HG03460 (cell line): ENCODE measurements around the gene KCNK6.

Experiments used
- ATAC-seq: cut with Tn5 transposase; IDR thresholded peaks from one replicate; pipeline ENCODE4 v1.9.1; 2021; ENCODE audit not compliant: unreplicated experiment

The KCNK6 gene

GRCh38 chr19:38319421-38320258 is at the start of gene KCNK6:
Gene KCNK6, plus strand, starts transcription at chr19:38319845. Its CDS starts 106 bp downstream, at chr19:38319951.
- no peak for ATAC-seq

GRCh38 chr19:38270587-38271167 is 49.0 kb upstream of the KCNK6 start:
- no peak for ATAC-seq

- ATAC-seq, result no peak
Observed at GRCh38 chr19:38273499-38273898, 46.1 kb upstream of the KCNK6 start.

GRCh38 chr19:38274739-38275138 is 44.9 kb upstream of the KCNK6 start:
- no peak for ATAC-seq

- no peak for ATAC-seq
Observed at GRCh38 chr19:38276942-38277517, 42.6 kb upstream of the KCNK6 start.

GRCh38 chr19:38277549-38277948 is 42.1 kb upstream of the KCNK6 start:
- no peak for ATAC-seq

GRCh38 chr19:38277969-38278680 is 41.5 kb upstream of the KCNK6 start:
- ATAC-seq, result no peak

- no peak for ATAC-seq
Observed at GRCh38 chr19:38278751-38279150, 40.9 kb upstream of the KCNK6 start.

- ATAC-seq, result no peak
Observed at GRCh38 chr19:38280030-38280921, 39.4 kb upstream of the KCNK6 start.

GRCh38 chr19:38281811-38282566 is 37.7 kb upstream of the KCNK6 start:
- ATAC-seq, result no peak

- ATAC-seq, result no peak
Observed at GRCh38 chr19:38283271-38283670, 36.4 kb upstream of the KCNK6 start.

- ATAC-seq, result no peak
Observed at GRCh38 chr19:38284422-38284821, 35.2 kb upstream of the KCNK6 start.

- ATAC-seq, result no peak
Observed at GRCh38 chr19:38285567-38285966, 34.1 kb upstream of the KCNK6 start.

- ATAC-seq, result no peak
Observed at GRCh38 chr19:38287604-38288003, 32.0 kb upstream of the KCNK6 start.

GRCh38 chr19:38288123-38288855 is 31.4 kb upstream of the KCNK6 start:
- ATAC-seq, result no peak

- no peak for ATAC-seq
Observed at GRCh38 chr19:38289955-38290354, 29.7 kb upstream of the KCNK6 start.

GRCh38 chr19:38290631-38291147 is 29.0 kb upstream of the KCNK6 start:
- no peak for ATAC-seq

GRCh38 chr19:38291855-38292254 is 27.8 kb upstream of the KCNK6 start:
- ATAC-seq, result no peak

- no peak for ATAC-seq
Observed at GRCh38 chr19:38293281-38293680, 26.4 kb upstream of the KCNK6 start.
